ENCODE results near the gene RNASEL.

RNASEL gene

GRCh38 chr1:182604175-182605164, 15.4 kb upstream of the RNASEL start, which contains the start of gene RGS16:
Gene RGS16 (minus strand): TSS chr1:182604389. CDS start chr1:182604259, 130 bp downstream.
- Histone ChIP-seq H3K9ac (ENCODE audit: low read depth, low read length) (peak within 1 kb of the TSS; percentile 58), H3K4me1 (ENCODE audit: control insufficient read depth, insufficient read depth, low read length) (peaks cover 11% of the 10 kb centered on the region), H3K9me3 (ENCODE audit: control insufficient read depth, insufficient read depth, low read length) (no peaks in the 10 kb centered on the region), H3K27me3 (ENCODE audit: control insufficient read depth, insufficient read depth, low read length) (peaks cover 57% of the 10 kb centered on the region), H3K36me3 (ENCODE audit: control insufficient read depth, insufficient read depth, low read length) (peaks cover 16% of the 10 kb centered on the region), H3K4me3 (ENCODE audit: low read depth, low read length) (peak within 1 kb of the TSS; percentile 69)

DNA sequence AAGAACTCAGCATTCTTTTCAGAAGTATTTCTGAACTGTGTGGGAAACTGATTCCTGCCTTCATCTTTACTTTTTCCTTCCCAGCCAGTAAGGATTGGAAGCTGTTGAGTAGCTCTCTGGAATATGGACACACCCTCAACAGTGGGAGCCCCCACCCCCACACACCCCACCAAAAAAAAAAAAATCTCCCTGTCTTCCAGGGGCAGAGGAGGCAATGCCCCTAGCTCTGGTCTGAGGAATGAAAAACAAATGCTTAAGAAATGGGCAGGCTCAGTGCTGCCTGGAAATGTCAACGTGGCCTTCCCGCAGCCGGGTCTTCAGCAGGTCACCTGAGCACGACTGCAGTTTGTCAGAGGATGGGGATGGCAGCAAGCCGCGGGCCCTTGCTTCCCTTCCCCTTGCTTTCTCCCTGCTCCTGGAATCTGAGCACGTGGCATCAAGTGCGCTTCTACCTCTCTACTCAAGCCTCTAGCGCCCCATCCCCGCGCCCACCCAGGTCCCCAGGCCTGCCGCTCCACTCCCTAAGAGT, 14.7 kb upstream of the RNASEL start:
- peak overlapping the region; percentile 69 for H3K4me3 ChIP-seq (ENCODE audit: low read depth, low read length)
- peak overlapping the region; percentile 58 for H3K9ac ChIP-seq (ENCODE audit: low read depth, low read length)
- H3K4me1 ChIP-seq (ENCODE audit: control insufficient read depth, insufficient read depth, low read length): peaks cover 11% of the 10 kb centered on the region
- H3K9me3 ChIP-seq (ENCODE audit: control insufficient read depth, insufficient read depth, low read length): no peaks in the 10 kb centered on the region
- H3K27me3 ChIP-seq (ENCODE audit: control insufficient read depth, insufficient read depth, low read length): peaks cover 49% of the 10 kb centered on the region
- H3K36me3 ChIP-seq (ENCODE audit: control insufficient read depth, insufficient read depth, low read length): peaks cover 16% of the 10 kb centered on the region

DNA sequence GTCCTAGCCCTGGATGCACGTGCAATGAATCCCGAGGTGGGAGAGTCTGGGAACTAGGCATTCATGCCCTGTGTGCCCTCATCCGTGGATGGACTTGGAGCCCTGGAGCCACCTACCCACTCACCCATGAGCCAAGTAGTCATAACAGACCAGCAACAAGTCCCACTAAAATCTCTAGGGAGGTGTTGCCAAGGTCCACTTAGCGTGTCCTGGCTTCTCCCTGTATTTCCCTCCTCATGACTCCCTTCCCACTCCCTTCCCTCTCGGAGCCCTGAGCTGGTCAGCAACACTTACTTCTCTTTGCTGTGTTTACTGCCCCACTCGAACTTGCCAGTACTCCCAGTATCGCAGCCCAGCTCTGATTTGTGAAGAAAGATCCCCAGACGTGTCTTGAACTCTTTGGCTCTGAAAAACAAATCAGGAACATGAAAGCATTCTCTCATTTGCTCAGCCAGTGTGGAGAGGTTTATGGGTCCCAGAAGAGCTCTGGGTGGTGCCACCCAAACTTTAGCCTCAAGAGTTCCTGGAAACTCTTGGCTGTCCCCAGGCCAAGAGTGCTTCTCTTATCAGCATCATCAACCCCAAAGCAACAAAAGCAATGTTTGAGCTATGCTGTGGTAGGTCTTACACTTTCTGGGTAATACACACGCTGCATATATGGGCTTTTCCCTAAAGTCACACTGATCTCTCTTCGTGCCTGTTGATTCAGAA, 14.0 kb upstream of the RNASEL start:
- H3K27me3 ChIP-seq (ENCODE audit: control insufficient read depth, insufficient read depth, low read length): peaks cover 46% of the 10 kb centered on the region
- H3K36me3 ChIP-seq (ENCODE audit: control insufficient read depth, insufficient read depth, low read length): peaks cover 16% of the 10 kb centered on the region
- H3K4me3 ChIP-seq (ENCODE audit: low read depth, low read length): peak overlapping the region; percentile 69
- H3K9me3 ChIP-seq (ENCODE audit: control insufficient read depth, insufficient read depth, low read length): no peaks in the 10 kb centered on the region
- H3K4me1 ChIP-seq (ENCODE audit: control insufficient read depth, insufficient read depth, low read length): peaks cover 11% of the 10 kb centered on the region
- H3K9ac ChIP-seq (ENCODE audit: low read depth, low read length): no peak overlapping the region

GRCh38 chr1:182601913-182602312, 12.9 kb upstream of the RNASEL start:
- H3K9ac ChIP-seq (ENCODE audit: low read depth, low read length): no peak overlapping the region
- peaks cover 39% of the 10 kb centered on the region for H3K27me3 ChIP-seq (ENCODE audit: control insufficient read depth, insufficient read depth, low read length)
- no peaks in the 10 kb centered on the region for H3K9me3 ChIP-seq (ENCODE audit: control insufficient read depth, insufficient read depth, low read length)
- H3K36me3 ChIP-seq (ENCODE audit: control insufficient read depth, insufficient read depth, low read length): peaks cover 16% of the 10 kb centered on the region
- H3K4me3 ChIP-seq (ENCODE audit: low read depth, low read length): no peak overlapping the region
- H3K4me1 ChIP-seq (ENCODE audit: control insufficient read depth, insufficient read depth, low read length): peaks cover 11% of the 10 kb centered on the region

DNA sequence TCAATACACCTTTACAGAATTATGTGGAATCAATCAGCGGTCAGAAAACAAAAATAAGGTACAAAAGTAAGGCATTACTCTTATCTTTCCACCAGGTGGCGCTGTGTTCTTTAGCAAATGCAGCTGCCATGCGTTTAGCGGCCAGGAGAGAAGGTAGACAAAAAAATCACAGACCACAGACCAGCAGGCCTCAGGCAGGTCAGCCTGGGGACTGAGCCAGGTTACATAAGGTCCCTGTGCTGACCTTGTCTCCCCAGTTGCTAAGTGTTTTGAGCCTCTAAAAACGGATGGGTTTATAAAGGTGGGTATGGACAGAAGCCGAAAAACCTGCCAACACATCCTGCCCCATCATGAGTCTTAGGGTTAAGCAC, 12.3 kb upstream of the RNASEL start:
- peaks cover 35% of the 10 kb centered on the region for H3K27me3 ChIP-seq (ENCODE audit: control insufficient read depth, insufficient read depth, low read length)
- H3K9me3 ChIP-seq (ENCODE audit: control insufficient read depth, insufficient read depth, low read length): no peaks in the 10 kb centered on the region
- no peak overlapping the region for H3K4me3 ChIP-seq (ENCODE audit: low read depth, low read length)
- H3K36me3 ChIP-seq (ENCODE audit: control insufficient read depth, insufficient read depth, low read length): peaks cover 16% of the 10 kb centered on the region
- peaks cover 11% of the 10 kb centered on the region for H3K4me1 ChIP-seq (ENCODE audit: control insufficient read depth, insufficient read depth, low read length)
- H3K9ac ChIP-seq (ENCODE audit: low read depth, low read length): no peak overlapping the region

- H3K4me1 ChIP-seq (ENCODE audit: control insufficient read depth, insufficient read depth, low read length): peaks cover 11% of the 10 kb centered on the region
- H3K9me3 ChIP-seq (ENCODE audit: control insufficient read depth, insufficient read depth, low read length): no peaks in the 10 kb centered on the region
- no peak overlapping the region for H3K9ac ChIP-seq (ENCODE audit: low read depth, low read length)
- H3K36me3 ChIP-seq (ENCODE audit: control insufficient read depth, insufficient read depth, low read length): peaks cover 16% of the 10 kb centered on the region
- H3K4me3 ChIP-seq (ENCODE audit: low read depth, low read length): no peak overlapping the region
- peaks cover 30% of the 10 kb centered on the region for H3K27me3 ChIP-seq (ENCODE audit: control insufficient read depth, insufficient read depth, low read length)
Observed at GRCh38 chr1:182600745-182601415, 11.8 kb upstream of the RNASEL start.

GRCh38 chr1:182600036-182600713, 11.1 kb upstream of the RNASEL start:
- Histone ChIP-seq H3K9ac (ENCODE audit: low read depth, low read length) (no peak overlapping the region), H3K27me3 (ENCODE audit: control insufficient read depth, insufficient read depth, low read length) (peaks cover 23% of the 10 kb centered on the region), H3K9me3 (ENCODE audit: control insufficient read depth, insufficient read depth, low read length) (no peaks in the 10 kb centered on the region), H3K4me3 (ENCODE audit: low read depth, low read length) (no peak overlapping the region), H3K36me3 (ENCODE audit: control insufficient read depth, insufficient read depth, low read length) (peaks cover 16% of the 10 kb centered on the region), H3K4me1 (ENCODE audit: control insufficient read depth, insufficient read depth, low read length) (peaks cover 11% of the 10 kb centered on the region)

DNA sequence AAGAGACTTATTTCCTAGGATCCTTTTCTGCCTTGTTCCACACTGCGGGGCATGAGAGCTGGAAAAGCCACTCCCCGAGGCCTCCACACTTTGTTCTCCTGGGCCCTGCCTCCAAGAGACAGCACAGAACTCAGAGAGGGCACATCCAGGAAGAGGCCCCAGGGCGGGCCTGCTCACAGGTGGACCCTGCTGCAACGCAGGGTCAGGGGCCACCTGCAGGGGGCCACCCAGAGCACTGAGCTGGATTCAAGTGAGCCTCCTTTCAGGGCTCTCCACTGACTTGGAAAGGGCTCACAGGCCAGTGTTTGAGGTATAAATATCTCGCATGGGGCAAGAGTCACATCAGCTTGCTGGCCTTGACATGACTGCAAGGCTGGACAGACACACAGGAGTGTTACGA, 10.3 kb upstream of the RNASEL start:
- Histone ChIP-seq H3K4me1 (ENCODE audit: control insufficient read depth, insufficient read depth, low read length) (peaks cover 11% of the 10 kb centered on the region), H3K27me3 (ENCODE audit: control insufficient read depth, insufficient read depth, low read length) (peaks cover 15% of the 10 kb centered on the region), H3K4me3 (ENCODE audit: low read depth, low read length) (no peak overlapping the region), H3K36me3 (ENCODE audit: control insufficient read depth, insufficient read depth, low read length) (peaks cover 16% of the 10 kb centered on the region), H3K9ac (ENCODE audit: low read depth, low read length) (no peak overlapping the region), H3K9me3 (ENCODE audit: control insufficient read depth, insufficient read depth, low read length) (no peaks in the 10 kb centered on the region)

DNA sequence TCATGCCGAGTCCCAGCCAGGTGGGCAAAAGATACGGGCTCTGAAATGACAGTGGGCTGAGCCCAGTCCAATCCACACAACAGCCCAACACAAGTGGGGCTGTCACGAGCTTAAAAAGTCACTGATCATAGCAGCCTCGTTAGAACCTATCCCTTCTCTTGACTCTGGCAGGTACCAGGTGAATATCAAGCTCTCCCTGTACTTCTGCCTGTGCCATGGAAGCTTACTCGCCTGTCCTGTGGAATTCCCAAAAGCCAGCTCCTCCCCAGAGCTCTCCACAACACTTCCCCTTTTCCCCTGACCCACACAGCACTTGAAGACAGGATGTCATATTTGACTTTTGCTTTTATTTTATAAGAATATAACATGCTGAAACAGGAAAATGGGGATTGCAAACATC, 9.2 kb upstream of the RNASEL start:
- Histone ChIP-seq H3K4me3 (ENCODE audit: low read depth, low read length) (no peak overlapping the region), H3K9me3 (ENCODE audit: control insufficient read depth, insufficient read depth, low read length) (no peaks in the 10 kb centered on the region), H3K36me3 (ENCODE audit: control insufficient read depth, insufficient read depth, low read length) (peaks cover 16% of the 10 kb centered on the region), H3K4me1 (ENCODE audit: control insufficient read depth, insufficient read depth, low read length) (peaks cover 9% of the 10 kb centered on the region), H3K27me3 (ENCODE audit: control insufficient read depth, insufficient read depth, low read length) (peaks cover 8% of the 10 kb centered on the region), H3K9ac (ENCODE audit: low read depth, low read length) (no peak overlapping the region)

DNA sequence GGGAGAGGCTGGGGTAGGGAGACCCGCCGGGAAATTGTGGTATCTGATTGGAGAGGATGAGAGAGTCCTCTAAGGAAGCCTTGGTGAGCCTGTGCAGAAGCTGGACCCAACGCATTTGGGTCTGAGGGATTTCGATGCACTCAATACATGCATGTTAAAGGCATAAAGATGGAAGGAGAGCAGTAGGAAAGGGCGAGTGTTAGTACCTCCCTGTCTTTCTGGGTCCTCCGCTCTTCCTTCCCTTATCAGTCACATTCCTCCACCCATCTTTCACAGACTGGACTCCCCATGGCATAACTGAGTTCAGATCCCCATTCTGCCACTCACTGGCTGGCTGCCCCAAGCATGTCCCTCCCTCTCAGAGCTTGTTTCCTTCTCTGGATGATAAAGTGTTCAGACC, 7.9 kb upstream of the RNASEL start:
- no peak overlapping the region for H3K9ac ChIP-seq (ENCODE audit: low read depth, low read length)
- no peaks in the 10 kb centered on the region for H3K9me3 ChIP-seq (ENCODE audit: control insufficient read depth, insufficient read depth, low read length)
- no peaks in the 10 kb centered on the region for H3K27me3 ChIP-seq (ENCODE audit: control insufficient read depth, insufficient read depth, low read length)
- no peaks in the 10 kb centered on the region for H3K4me1 ChIP-seq (ENCODE audit: control insufficient read depth, insufficient read depth, low read length)
- peaks cover 16% of the 10 kb centered on the region for H3K36me3 ChIP-seq (ENCODE audit: control insufficient read depth, insufficient read depth, low read length)
- H3K4me3 ChIP-seq (ENCODE audit: low read depth, low read length): no peak overlapping the region
